A549 (cell line): Measurements from ENCODE around the gene SKIC2. TPM values are rescaled to one million over a fixed set of nuclear protein-coding genes. Genes with fewer than 3 reads are reported as not detected.

ENCODE experiments used
- ATAC-seq, 2 experiments: fragments of 200-7000 bp in 1 of 2; fragments of >200 bp in 1 of 2; cut with Nextera tagmentation in 1 of 2; cut with Tn5 transposase in 1 of 2; 3 replicates each; pipeline versions ENCODE4 v1.8.0 to v1.9.1; 2018 to 2020; ENCODE audit warnings: mild to moderate bottlenecking in 1 of 2, moderate library complexity in 1 of 2
- CTCF ChIA-PET: fragments of 300-600 bp; sonication (Branson Sonifier 250); formaldehyde crosslinking; extraction: SDS; loops from one replicate; lab custom pipeline; 2021; ENCODE audit warnings: antibody characterized with exemption, inconsistent platforms; lab: Yijun Ruan, JAX
- POLR2A ChIA-PET: fragments of 350-600 bp; formaldehyde crosslinking; extraction: SDS; loops from one replicate; lab custom pipeline; 2021; ENCODE audit warnings: antibody characterized with exemption, inconsistent platforms; lab: Yijun Ruan, JAX
- DNase-seq, 2 experiments: peaks; one replicate each; pipeline versions ENCODE4 v3.0.0 to v3.0.0-alpha.2; 2011 to 2016; ENCODE audit warnings: low read depth in 1 of 2, low spot score in 1 of 2
- FAIRE-seq: peaks from 2 replicates; lab custom pipeline; 2011; peaks lifted over from hg19 to GRCh38; lab: Jason Lieb, UNC
- H3K27ac ChIP-seq, 2 experiments: fragments of >200 bp; sonication (Bioruptor Twin); formaldehyde crosslinking; 3 replicates each; pipeline ENCODE4 v1.5.1; 2016 to 2017
- H3K4me1 ChIP-seq: fragments of >200 bp; sonication (Bioruptor Twin); formaldehyde crosslinking; 3 replicates; pipeline ENCODE4 v1.6.1; 2016
- H3K4me2 ChIP-seq: fragments of >200 bp; sonication (Bioruptor Twin); formaldehyde crosslinking; 3 replicates; pipeline ENCODE4 v1.6.1; 2016
- H3K4me3 ChIP-seq: fragments of >200 bp; sonication (Bioruptor Twin); formaldehyde crosslinking; 3 replicates; pipeline ENCODE4 v1.5.1; 2016
- H3K9me3 ChIP-seq: fragments of >200 bp; sonication (Bioruptor Twin); formaldehyde crosslinking; 3 replicates; pipeline ENCODE4 v1.6.1; 2016
- CBX8 ChIP-seq: fragments of 200-600 bp; sonication (generic); IDR thresholded peaks from 2 replicates; pipeline ENCODE4 v1.6.1; 2016
- EP300 ChIP-seq, 2 experiments: fragments of >200 bp; sonication (Bioruptor Twin); formaldehyde crosslinking; IDR thresholded peaks; 2 replicates in 1 of 2; 3 replicates in 1 of 2; pipeline ENCODE4 v1.6.1; 2016 to 2017
- FOSB ChIP-seq: fragments of 250-450 bp; sonication (Bioruptor Pico); IDR thresholded peaks from 2 replicates; pipeline ENCODE4 v1.5.0; 2020; ENCODE audit warnings: mild to moderate bottlenecking, moderate library complexity
- FOXS1 ChIP-seq: fragments of 250-450 bp; sonication (Bioruptor Pico); IDR thresholded peaks from 2 replicates; pipeline ENCODE4 v1.5.0; 2020; ENCODE audit warnings: mild to moderate bottlenecking, moderate library complexity
- GATA3 ChIP-seq: IDR thresholded peaks from 2 replicates; pipeline ENCODE4 v1.6.1; 2012; ENCODE audit warnings: borderline replicate concordance
- HDAC2 ChIP-seq: fragments of 200-600 bp; sonication (generic); IDR thresholded peaks from 2 replicates; pipeline ENCODE4 v1.6.1; 2016
- HOXA7 ChIP-seq: fragments of 250-450 bp; sonication (Bioruptor Pico); IDR thresholded peaks from 2 replicates; pipeline ENCODE4 v1.5.0; 2020; ENCODE audit warnings: mild to moderate bottlenecking, moderate library complexity
- HOXB13 ChIP-seq: fragments of 250-450 bp; sonication (Bioruptor Pico); IDR thresholded peaks from 2 replicates; pipeline ENCODE4 v1.5.0; 2020; ENCODE audit warnings: low read depth, mild to moderate bottlenecking, moderate library complexity
- JUN ChIP-seq, 2 experiments: fragments of >200 bp; sonication (Bioruptor Twin); formaldehyde crosslinking; IDR thresholded peaks; 2 replicates in 1 of 2; 3 replicates in 1 of 2; pipeline ENCODE4 v1.6.1; 2016 to 2017
- MAZ ChIP-seq: fragments of 150-350 bp; IDR thresholded peaks from 2 replicates; pipeline ENCODE4 v1.6.1; 2014; ENCODE audit warnings: antibody characterized with exemption, low read depth, low read length, borderline replicate concordance
- NFE2L2 ChIP-seq: fragments of 150-350 bp; conservative IDR thresholded peaks from 2 replicates; pipeline ENCODE4 v1.6.1; 2014; ENCODE audit warnings: low read length
- PHF8 ChIP-seq: fragments of 200-600 bp; sonication (generic); IDR thresholded peaks from 2 replicates; pipeline ENCODE4 v1.6.1; 2016; ENCODE audit warnings: low read depth, mild to moderate bottlenecking, antibody characterized with exemption, moderate library complexity, borderline replicate concordance
- POLR2A ChIP-seq: IDR thresholded peaks from 2 replicates; pipeline ENCODE4 v1.6.1; 2012; ENCODE audit warnings: mild to moderate bottlenecking, low read length
- POLR2AphosphoS2 ChIP-seq: conservative IDR thresholded peaks from 2 replicates; pipeline ENCODE4 v1.6.1; 2012; ENCODE audit warnings: low read length, improper control_type of control experiment, inconsistent platforms
- RAD21 ChIP-seq, 2 experiments: fragments of >200 bp in 1 of 2; sonication (Bioruptor Twin) in 1 of 2; formaldehyde crosslinking in 1 of 2; IDR thresholded peaks in 1 of 2; conservative IDR thresholded peaks in 1 of 2; 2 replicates in 1 of 2; 3 replicates in 1 of 2; pipeline ENCODE4 v1.6.1; 2012 to 2018; ENCODE audit warnings: inconsistent platforms in 1 of 2
- RCOR1 ChIP-seq: fragments of 150-350 bp; IDR thresholded peaks from 2 replicates; pipeline ENCODE4 v1.6.1; 2014; ENCODE audit warnings: antibody characterized with exemption, low read length, low read depth
- RNF2 ChIP-seq: fragments of 200-600 bp; sonication (generic); IDR thresholded peaks from 2 replicates; pipeline ENCODE4 v1.6.1; 2016; ENCODE audit warnings: low read depth, mild to moderate bottlenecking, antibody characterized with exemption, moderate library complexity, borderline replicate concordance
- SMC3 ChIP-seq: fragments of >200 bp; sonication (Bioruptor Twin); formaldehyde crosslinking; IDR thresholded peaks from 3 replicates; pipeline ENCODE4 v1.6.1; 2018; ENCODE audit warnings: inconsistent platforms
- SREBF2 ChIP-seq: fragments of 450-650 bp; IDR thresholded peaks from 2 replicates; pipeline ENCODE4 v1.6.1; 2014; ENCODE audit warnings: mild to moderate bottlenecking, moderate library complexity
- TFCP2L1 ChIP-seq: fragments of 250-450 bp; sonication (Bioruptor Pico); IDR thresholded peaks from 2 replicates; pipeline ENCODE4 v1.5.0; 2021; ENCODE audit warnings: mild to moderate bottlenecking
- TP53 ChIP-seq: fragments of 250-450 bp; sonication (Bioruptor Pico); IDR thresholded peaks from 2 replicates; pipeline ENCODE4 v1.5.0; 2021; ENCODE audit warnings: mild to moderate bottlenecking, moderate library complexity
- ZC3H11A ChIP-seq: fragments of 450-650 bp; IDR thresholded peaks from 2 replicates; pipeline ENCODE4 v1.6.1; 2014; ENCODE audit warnings: antibody characterized with exemption, mild to moderate bottlenecking
- WGBS: methylation state at CpG from one replicate; pipeline ENCODE4 v1.1.6; 2017; ENCODE audit errors: missing lambda C conversion rate; 5-methylcytosine and 5-hydroxymethylcytosine counted together
- polyA plus RNA-seq, 4 experiments: library from polyadenylated mRNA; depleted of rRNA in 3 of 4; stranded (reverse); fragments of >200 nt; fragmentation: RNase III in 1 of 4; extraction: RNeasy Plus Mini Kit Qiagen cat#74134 plus additional on column Dnase treatment in 1 of 4; gene quantifications; 2 replicates in 3 of 4; 3 replicates in 1 of 4; pipeline ENCODE4 v1.2.3, GENCODE V29; 2011 to 2017
- TF ChIP-seq, protein P1 (sequence below): IDR thresholded peaks from 2 replicates; pipeline ENCODE4 v1.6.1; 2012
- TF ChIP-seq, protein P2 (sequence below): fragments of >200 bp; sonication (Bioruptor Twin); formaldehyde crosslinking; IDR thresholded peaks from 3 replicates; pipeline ENCODE4 v1.5.1; 2016
- TF ChIP-seq, protein P3 (sequence below): fragments of >200 bp; sonication (Bioruptor Twin); formaldehyde crosslinking; IDR thresholded peaks from 2 replicates; pipeline ENCODE4 v1.6.1; 2016
- TF ChIP-seq, protein P4 (sequence below): fragments of 200-600 bp; sonication (generic); IDR thresholded peaks from 2 replicates; pipeline ENCODE4 v1.6.1; 2016; ENCODE audit warnings: antibody characterized with exemption, mild to moderate bottlenecking, moderate library complexity

SKIC2 gene
- polyA plus RNA-seq, 2 of the 4 experiments (the other 2 are of a cell fraction), result 20.8 to 37.5 TPM

DNA sequence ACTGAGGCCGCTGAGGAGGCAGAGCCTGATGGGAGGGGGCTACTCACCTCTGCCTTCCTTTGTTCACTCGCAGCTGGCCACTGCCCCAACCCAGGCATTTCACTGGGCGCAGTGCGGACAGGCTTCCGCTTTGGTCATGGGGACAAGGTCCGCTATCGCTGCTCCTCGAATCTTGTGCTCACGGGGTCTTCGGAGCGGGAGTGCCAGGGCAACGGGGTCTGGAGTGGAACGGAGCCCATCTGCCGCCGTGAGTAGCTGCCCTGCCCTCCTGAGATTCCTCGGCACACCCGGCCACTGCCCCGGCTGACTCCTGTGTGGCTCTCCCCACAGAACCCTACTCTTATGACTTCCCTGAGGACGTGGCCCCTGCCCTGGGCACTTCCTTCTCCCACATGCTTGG is 25.4 kb upstream of the SKIC2 start:
- Histone ChIP-seq H3K4me1 (no peaks in the 10 kb centered on the region; the same call in 2 of the 3 replicates), H3K4me3 (no peak overlapping the region), H3K27ac (no peak overlapping the region), H3K9me3 (no peaks in the 10 kb centered on the region), H3K4me2 (no peak overlapping the region)
- DNase-seq (no peak), ATAC-seq (no peak; a peak in 1 of 6 replicates), FAIRE-seq (no peak)
- ChIA-PET CTCF (no interaction called here), POLR2A (no interaction called here)
- no peak for TF ChIP-seq GATA3
- no peak for TF ChIP-seq SREBF2
- no peak for TF ChIP-seq POLR2A
- TF ChIP-seq MAZ, result no peak
- TF ChIP-seq SMC3, result no peak
- TF ChIP-seq TP53 (CRISPR knock-in tag), result no peak
- no peak for TF ChIP-seq RCOR1
- TF ChIP-seq HDAC2, result no peak
- 45% methylated on average over 4 of the region's 19 CpGs for WGBS

DNA sequence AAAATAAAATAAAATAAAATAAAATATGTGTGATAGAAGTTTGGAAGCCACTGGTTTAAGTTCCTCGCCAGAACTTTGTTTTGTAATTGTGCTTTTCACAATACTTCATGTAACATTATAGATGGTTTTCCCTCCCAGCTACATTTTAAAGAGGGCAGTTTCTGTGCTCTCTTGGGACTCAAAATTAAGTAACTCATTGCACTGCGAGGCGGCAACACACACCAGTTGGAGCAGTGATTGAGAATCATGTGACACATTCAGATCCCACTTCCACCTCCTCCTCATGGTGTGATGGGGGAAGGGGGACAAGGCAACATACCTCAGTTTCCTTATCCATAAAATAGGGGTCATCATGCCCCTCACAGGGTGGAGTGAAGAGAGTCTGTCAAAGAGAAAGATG is 24.0 kb upstream of the SKIC2 start:
- FAIRE-seq, result no peak
- Histone ChIP-seq H3K4me2 (no peak overlapping the region), H3K9me3 (no peaks in the 10 kb centered on the region), H3K27ac (no peak overlapping the region), H3K4me3 (no peak overlapping the region), H3K4me1 (no peaks in the 10 kb centered on the region; the same call in 2 of the 3 replicates)
- no peak for ATAC-seq
- POLR2A ChIA-PET, result no interaction called here
- 80% methylated on average over 3 of the region's 3 CpGs for WGBS
- CTCF ChIA-PET, result interaction anchor here (2.3 kb wide), 1 partner anchor 17 kb away, joined by 10 read pairs; no protein-coding TSS in a partner anchor
- TF ChIP-seq TFCP2L1 (no peak), JUN (IDR thresholded peaks at IDR 0.05) (no peak), CBX8 (no peak), NFE2L2 (no peak), FOSB (CRISPR knock-in tag) (no peak), RAD21 (conservative IDR thresholded peaks at IDR 0.05 in 1 of 2, IDR thresholded peaks at IDR 0.05 in 1 of 2) (no peak), RCOR1 (no peak), EP300 (IDR thresholded peaks at IDR 0.05) (no peak), HDAC2 (no peak)
- TF ChIP-seq, protein P1, sequence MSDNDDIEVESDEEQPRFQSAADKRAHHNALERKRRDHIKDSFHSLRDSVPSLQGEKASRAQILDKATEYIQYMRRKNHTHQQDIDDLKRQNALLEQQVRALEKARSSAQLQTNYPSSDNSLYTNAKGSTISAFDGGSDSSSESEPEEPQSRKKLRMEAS, result no peak
- TF ChIP-seq, protein P2, sequence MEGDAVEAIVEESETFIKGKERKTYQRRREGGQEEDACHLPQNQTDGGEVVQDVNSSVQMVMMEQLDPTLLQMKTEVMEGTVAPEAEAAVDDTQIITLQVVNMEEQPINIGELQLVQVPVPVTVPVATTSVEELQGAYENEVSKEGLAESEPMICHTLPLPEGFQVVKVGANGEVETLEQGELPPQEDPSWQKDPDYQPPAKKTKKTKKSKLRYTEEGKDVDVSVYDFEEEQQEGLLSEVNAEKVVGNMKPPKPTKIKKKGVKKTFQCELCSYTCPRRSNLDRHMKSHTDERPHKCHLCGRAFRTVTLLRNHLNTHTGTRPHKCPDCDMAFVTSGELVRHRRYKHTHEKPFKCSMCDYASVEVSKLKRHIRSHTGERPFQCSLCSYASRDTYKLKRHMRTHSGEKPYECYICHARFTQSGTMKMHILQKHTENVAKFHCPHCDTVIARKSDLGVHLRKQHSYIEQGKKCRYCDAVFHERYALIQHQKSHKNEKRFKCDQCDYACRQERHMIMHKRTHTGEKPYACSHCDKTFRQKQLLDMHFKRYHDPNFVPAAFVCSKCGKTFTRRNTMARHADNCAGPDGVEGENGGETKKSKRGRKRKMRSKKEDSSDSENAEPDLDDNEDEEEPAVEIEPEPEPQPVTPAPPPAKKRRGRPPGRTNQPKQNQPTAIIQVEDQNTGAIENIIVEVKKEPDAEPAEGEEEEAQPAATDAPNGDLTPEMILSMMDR, result no peak
- TF ChIP-seq, protein P3, sequence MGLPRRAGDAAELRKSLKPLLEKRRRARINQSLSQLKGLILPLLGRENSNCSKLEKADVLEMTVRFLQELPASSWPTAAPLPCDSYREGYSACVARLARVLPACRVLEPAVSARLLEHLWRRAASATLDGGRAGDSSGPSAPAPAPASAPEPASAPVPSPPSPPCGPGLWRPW, result no peak
- TF ChIP-seq, protein P4, sequence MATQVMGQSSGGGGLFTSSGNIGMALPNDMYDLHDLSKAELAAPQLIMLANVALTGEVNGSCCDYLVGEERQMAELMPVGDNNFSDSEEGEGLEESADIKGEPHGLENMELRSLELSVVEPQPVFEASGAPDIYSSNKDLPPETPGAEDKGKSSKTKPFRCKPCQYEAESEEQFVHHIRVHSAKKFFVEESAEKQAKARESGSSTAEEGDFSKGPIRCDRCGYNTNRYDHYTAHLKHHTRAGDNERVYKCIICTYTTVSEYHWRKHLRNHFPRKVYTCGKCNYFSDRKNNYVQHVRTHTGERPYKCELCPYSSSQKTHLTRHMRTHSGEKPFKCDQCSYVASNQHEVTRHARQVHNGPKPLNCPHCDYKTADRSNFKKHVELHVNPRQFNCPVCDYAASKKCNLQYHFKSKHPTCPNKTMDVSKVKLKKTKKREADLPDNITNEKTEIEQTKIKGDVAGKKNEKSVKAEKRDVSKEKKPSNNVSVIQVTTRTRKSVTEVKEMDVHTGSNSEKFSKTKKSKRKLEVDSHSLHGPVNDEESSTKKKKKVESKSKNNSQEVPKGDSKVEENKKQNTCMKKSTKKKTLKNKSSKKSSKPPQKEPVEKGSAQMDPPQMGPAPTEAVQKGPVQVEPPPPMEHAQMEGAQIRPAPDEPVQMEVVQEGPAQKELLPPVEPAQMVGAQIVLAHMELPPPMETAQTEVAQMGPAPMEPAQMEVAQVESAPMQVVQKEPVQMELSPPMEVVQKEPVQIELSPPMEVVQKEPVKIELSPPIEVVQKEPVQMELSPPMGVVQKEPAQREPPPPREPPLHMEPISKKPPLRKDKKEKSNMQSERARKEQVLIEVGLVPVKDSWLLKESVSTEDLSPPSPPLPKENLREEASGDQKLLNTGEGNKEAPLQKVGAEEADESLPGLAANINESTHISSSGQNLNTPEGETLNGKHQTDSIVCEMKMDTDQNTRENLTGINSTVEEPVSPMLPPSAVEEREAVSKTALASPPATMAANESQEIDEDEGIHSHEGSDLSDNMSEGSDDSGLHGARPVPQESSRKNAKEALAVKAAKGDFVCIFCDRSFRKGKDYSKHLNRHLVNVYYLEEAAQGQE, result no peak
- DNase-seq, result no peak

DNA sequence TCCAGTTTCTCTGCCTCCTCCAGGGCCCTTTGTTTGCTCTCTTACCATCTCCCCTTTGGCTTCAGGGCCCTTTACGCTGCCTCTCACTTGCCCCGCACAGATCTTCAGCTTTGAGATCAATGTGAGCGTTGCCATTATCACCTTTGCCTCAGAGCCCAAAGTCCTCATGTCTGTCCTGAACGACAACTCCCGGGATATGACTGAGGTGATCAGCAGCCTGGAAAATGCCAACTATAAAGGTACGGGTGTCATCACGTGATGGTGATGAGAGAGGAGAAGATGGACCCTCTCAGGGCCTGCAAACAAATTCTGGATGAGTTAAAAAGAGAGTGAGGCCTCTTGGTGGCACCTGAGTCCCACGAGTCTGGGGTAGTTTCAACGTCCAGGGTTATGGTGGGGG is 23.2 kb upstream of the SKIC2 start:
- CTCF ChIA-PET, result interaction anchor here (2.3 kb wide), 1 partner anchor 16 kb away, joined by 10 read pairs; no protein-coding TSS in a partner anchor
- H3K4me3 ChIP-seq, result no peak overlapping the region
- no peak for FAIRE-seq
- no peak overlapping the region for H3K4me2 ChIP-seq
- no peak overlapping the region for H3K27ac ChIP-seq
- no peak for TF ChIP-seq TFCP2L1
- no peak for TF ChIP-seq HOXA7 (CRISPR knock-in tag)
- TF ChIP-seq POLR2AphosphoS2, result no peak
- TF ChIP-seq POLR2A, result no peak
- TF ChIP-seq HOXB13 (CRISPR knock-in tag), result no peak
- no peak for TF ChIP-seq PHF8
- TF ChIP-seq, protein P1, result no peak
- no peak for TF ChIP-seq GATA3
- TF ChIP-seq FOXS1, result no peak
- no peak for TF ChIP-seq RNF2
- TF ChIP-seq ZC3H11A, result no peak
- no peak for TF ChIP-seq TP53 (CRISPR knock-in tag)
- no peak for ATAC-seq
- H3K4me1 ChIP-seq, result peaks cover 8% of the 10 kb centered on the region
- POLR2A ChIA-PET, result no interaction called here
- H3K9me3 ChIP-seq, result no peaks in the 10 kb centered on the region
- 71% methylated on average over 9 of the region's 9 CpGs for WGBS
- DNase-seq, result no peak
